ENCODE measurements around the gene NEU1.
"Not testable (repeated sequence)": the region's sequence is repeated elsewhere in the genome, so short reads cannot be mapped to it uniquely, and the experiment has no call there.

Gene NEU1

GRCh38 chr6:31837369-31838113 is 25.1 kb downstream of the NEU1 start:
- DNase-seq, result no peak

- no peak for DNase-seq
Observed at GRCh38 chr6:31836474-31837368, 25.9 kb downstream of the NEU1 start.

GRCh38 chr6:31836047-31836473 is 26.6 kb downstream of the NEU1 start:
- no peak for DNase-seq

- peak; percentile 83 for DNase-seq
Observed at GRCh38 chr6:31834367-31835250, 28.0 kb downstream of the NEU1 start.

- DNase-seq, result no peak
Observed at GRCh38 chr6:31831350-31832215, 31.0 kb downstream of the NEU1 start.

GRCh38 chr6:31830886-31831335 is 31.7 kb downstream of the NEU1 start:
- no peak for DNase-seq

- DNase-seq, result no peak
Observed at GRCh38 chr6:31829633-31830283, 32.9 kb downstream of the NEU1 start.

- peak; percentile 91 for DNase-seq
Observed at GRCh38 chr6:31827286-31828079, 35.1 kb downstream of the NEU1 start, which contains the start of gene HSPA1B. HSPA1B (plus strand) TSS chr6:31827738; CDS start chr6:31827951, 213 bp downstream.

GRCh38 chr6:31826793-31827285 is 35.8 kb downstream of the NEU1 start:
- DNase-seq, result peak; percentile 60

- no peak for DNase-seq
Observed at GRCh38 chr6:31825553-31825952, 37.1 kb downstream of the NEU1 start.

GRCh38 chr6:31823592-31824196 is 38.9 kb downstream of the NEU1 start:
- DNase-seq, result not testable (repeated sequence)

GRCh38 chr6:31822036-31822821 is 40.4 kb downstream of the NEU1 start:
- peak; percentile 83 for DNase-seq

GRCh38 chr6:31821301-31822035 is 41.2 kb downstream of the NEU1 start:
- DNase-seq, result no peak

GRCh38 chr6:31820399-31820798 is 42.2 kb downstream of the NEU1 start:
- not testable (repeated sequence) for DNase-seq

GRCh38 chr6:31819871-31820299 is 42.7 kb downstream of the NEU1 start:
- DNase-seq, result no peak

GRCh38 chr6:31817929-31818511 is 44.6 kb downstream of the NEU1 start:
- DNase-seq, result peak; percentile 23

GRCh38 chr6:31817133-31817928 is 45.3 kb downstream of the NEU1 start:
- DNase-seq, result not testable (repeated sequence)

Data from CD4-positive, alpha-beta T cell treated with Interleukin-17A for 4 hours (primary cell).